Thyroid gland (tissue), 4 donors: Measurements from ENCODE around the gene LOXHD1. TPM values are rescaled to one million over a fixed set of nuclear protein-coding genes. Genes with fewer than 3 reads are reported as not detected.

Experiments
- DNase-seq, 2 donors: peaks; one replicate each; pipeline ENCODE4 v3.0.0-alpha.2; 2019
- H3K27ac ChIP-seq, 3 donors: fragments of 200-600 bp; sonication (generic); 1 replicate in 2 of 3; 2 replicates in 1 of 3; pipeline ENCODE4 v1.5.1; 2016 to 2019; ENCODE audit warnings: mild to moderate bottlenecking in 1 of 3, moderate library complexity in 1 of 3
- H3K27me3 ChIP-seq: fragments of 200-600 bp; sonication (generic); one replicate; pipeline ENCODE4 v1.5.1; 2019
- H3K36me3 ChIP-seq, 2 donors: fragments of 200-600 bp; sonication (generic); one replicate each; pipeline ENCODE4 v1.5.1; 2016 to 2019
- H3K4me1 ChIP-seq, 2 donors: fragments of 200-600 bp; sonication (generic); one replicate each; pipeline ENCODE4 v1.5.1; 2017 to 2019
- H3K4me3 ChIP-seq, 3 donors: fragments of 200-600 bp; sonication (generic); replicated peaks in 1 of 3; 1 replicate in 2 of 3; 2 replicates in 1 of 3; pipeline ENCODE4 v1.5.1; 2016; ENCODE audit warnings: mild to moderate bottlenecking in 1 of 3
- H3K9me3 ChIP-seq: fragments of 200-600 bp; sonication (generic); one replicate; pipeline ENCODE4 v1.5.1; 2017
- CTCF ChIP-seq, 6 experiments: fragments of 200-600 bp in 3 of 6; fragments of 450-650 bp in 3 of 6; sonication (generic) in 3 of 6; IDR thresholded peaks; one replicate each; pipeline ENCODE4 v1.5.1; 2016 to 2019; ENCODE audit warnings: antibody characterized with exemption in 6 of 6, mild to moderate bottlenecking in 2 of 6, inconsistent platforms in 1 of 6, moderate library complexity in 1 of 6
- POLR2A ChIP-seq, 2 donors: fragments of 450-650 bp; IDR thresholded peaks; one replicate each; pipeline ENCODE4 v1.6.1; 2017; ENCODE audit warnings: antibody characterized with exemption in 2 of 2, mild to moderate bottlenecking in 2 of 2, moderate library complexity in 1 of 2
- WGBS, 2 donors: methylation state at CpG; one replicate each; pipeline ENCODE4 v1.1.5; 2017; 5-methylcytosine and 5-hydroxymethylcytosine counted together
- intact Hi-C: fragments of 100-400 bp; cut with DNase I; formaldehyde crosslinking; loops from one replicate; pipeline ENCODE4 v1.15.1; 2023
- total RNA-seq, 4 donors: library from RNA; depleted of rRNA; stranded (reverse); fragments of >200 nt; gene quantifications; one replicate each; pipeline ENCODE4 v1.2.3, GENCODE V29; 2016

Gene LOXHD1
- total RNA-seq, 4 donors from 2014 or later = 0.11 to 0.83 (median 0.32) TPM

- Histone ChIP-seq H3K4me1 (peaks cover 26 to 31% of the 10 kb centered on the region in 2 donors), H3K9me3 (no peaks in the 10 kb centered on the region), H3K36me3 (no peaks in the 10 kb centered on the region), H3K4me3 (no peak overlapping the region), H3K27ac (no peak overlapping the region), H3K27me3 (no peaks in the 10 kb centered on the region)
- no peak for DNase-seq
- WGBS, 2 donors = 93% methylated on average over 44 to 52 of the region's 52 CpGs
- TF ChIP-seq CTCF (IDR thresholded peaks at IDR 0.05) = no peak
- TF ChIP-seq POLR2A (IDR thresholded peaks at IDR 0.05) = no peak
- intact Hi-C loops = no loop called here
Observed at GRCh38 chr18:46679846-46680598, 23.0 kb upstream of the LOXHD1 start.

DNA sequence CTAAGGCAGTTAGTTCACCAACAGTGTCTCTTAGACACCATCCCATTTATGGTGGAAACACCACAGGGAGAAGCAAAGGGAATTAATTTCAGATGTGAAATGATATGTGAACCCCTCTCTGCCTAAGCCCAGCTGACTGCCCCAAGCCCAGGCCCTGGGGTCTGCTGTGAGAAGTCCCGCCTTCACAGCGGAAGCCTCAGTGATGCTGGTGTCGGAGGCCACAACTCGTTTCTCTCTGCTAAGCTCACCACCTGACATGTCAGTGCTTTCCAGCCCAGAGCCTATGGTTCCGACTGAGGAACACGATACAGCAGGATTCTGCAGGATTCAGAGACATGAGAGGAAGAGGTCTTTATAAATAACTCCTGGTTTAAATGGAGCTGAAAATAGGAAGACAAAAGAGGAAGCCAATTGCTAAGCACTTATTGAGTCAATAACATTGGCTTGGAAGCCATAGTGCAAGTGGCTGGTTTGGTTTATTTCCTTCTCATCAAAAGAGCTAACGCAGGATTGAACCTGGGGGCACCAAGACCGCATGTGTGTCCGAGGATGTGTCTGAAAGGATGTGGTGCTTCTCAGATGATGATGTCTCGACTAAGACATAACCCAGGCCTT, 21.9 kb upstream of the LOXHD1 start:
- intact Hi-C loops = no loop called here

DNA sequence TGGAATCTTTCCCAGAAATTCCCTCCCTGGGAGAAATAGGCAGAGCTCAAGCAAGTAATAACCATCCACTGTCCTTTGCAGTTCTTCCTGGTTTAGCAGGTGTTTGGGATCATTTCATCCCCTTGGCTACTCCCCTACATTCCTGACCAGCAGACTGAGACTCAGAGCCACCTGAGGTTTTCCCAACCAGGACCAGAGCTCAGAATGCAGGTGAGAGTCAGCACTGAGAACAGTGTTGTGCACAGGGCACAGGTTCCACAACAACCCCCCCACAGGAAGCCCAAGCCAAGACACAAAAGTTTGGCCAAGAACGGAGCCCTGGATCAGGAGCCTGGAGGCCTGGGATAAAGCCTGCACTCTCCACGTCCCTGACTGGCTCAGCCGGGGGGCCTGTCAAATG, 21.0 kb upstream of the LOXHD1 start:
- Histone ChIP-seq H3K4me1 (peaks cover 26 to 31% of the 10 kb centered on the region in 2 donors), H3K9me3 (no peaks in the 10 kb centered on the region), H3K36me3 (no peaks in the 10 kb centered on the region), H3K27ac (peak overlapping the region; percentile 56 to 85 (median 78)), H3K4me3 (no peak overlapping the region), H3K27me3 (no peaks in the 10 kb centered on the region)
- peak; percentile 51 to 74 for DNase-seq
- no peak for TF ChIP-seq CTCF (IDR thresholded peaks at IDR 0.05)
- TF ChIP-seq POLR2A (IDR thresholded peaks at IDR 0.05) = peak in 1 of 2 donors; percentile 20
- intact Hi-C loops = no loop called here
- 17 to 42% methylated on average over 1 to 3 of the region's 3 CpGs for WGBS, 2 donors

More for the DNA sequence above, 21.9 kb upstream of the LOXHD1 start:
- TF ChIP-seq POLR2A (IDR thresholded peaks at IDR 0.05) (no peak), CTCF (IDR thresholded peaks at IDR 0.05) (no peak)
- Histone ChIP-seq H3K27ac (peak overlapping the region; percentile 56 to 85 (median 78)), H3K27me3 (no peaks in the 10 kb centered on the region), H3K4me3 (no peak overlapping the region), H3K36me3 (no peaks in the 10 kb centered on the region), H3K4me1 (peaks cover 26 to 31% of the 10 kb centered on the region in 2 donors), H3K9me3 (no peaks in the 10 kb centered on the region)
- DNase-seq = no peak
- 86 to 89% methylated on average over 10 of the region's 10 CpGs for WGBS, 2 donors

- Histone ChIP-seq H3K4me1 (peaks cover 26 to 31% of the 10 kb centered on the region in 2 donors), H3K4me3 (no peak overlapping the region), H3K36me3 (no peaks in the 10 kb centered on the region), H3K9me3 (no peaks in the 10 kb centered on the region), H3K27ac (peak overlapping the region; percentile 53 to 85 (median 56)), H3K27me3 (no peaks in the 10 kb centered on the region)
- intact Hi-C loops = no loop called here
- TF ChIP-seq CTCF (IDR thresholded peaks at IDR 0.05) = peak in 3 of 6 experiments; percentile 29 to 35 (median 31)
- TF ChIP-seq POLR2A (IDR thresholded peaks at IDR 0.05) = no peak
- WGBS, 2 donors = 64 to 66% methylated on average over 2 of the region's 2 CpGs
- peak; percentile 58 to 71 for DNase-seq
Observed at GRCh38 chr18:46677611-46678010, 20.6 kb upstream of the LOXHD1 start.
